Measurements from ENCODE around the gene JADE1. TPM values are rescaled to one million over a fixed set of nuclear protein-coding genes. Genes with fewer than 3 reads are reported as not detected.

Gene JADE1
- total and polyA plus RNA-seq, 2 of the 4 experiments (the other 2 are of a cell fraction) = 13.8 to 32.6 TPM

- Histone ChIP-seq H4K5ac (ENCODE audit: low read depth, low read length) (no peak overlapping the region), H3K4me1 (ENCODE audit: control insufficient read depth, insufficient read depth, low read length) (peaks cover 17% of the 10 kb centered on the region), H2AK5ac (ENCODE audit: low read depth, low read length) (no peak overlapping the region), H3K56ac (ENCODE audit: extremely low read depth, insufficient read depth, low read length) (no peak overlapping the region), H4K20me1 (ENCODE audit: insufficient read depth, low read length) (peaks cover 18% of the 10 kb centered on the region; the same call in 1 of the 2 replicates), H3K4ac (ENCODE audit: low read depth, low read length) (no peak overlapping the region), H3K14ac (replicated peaks; ENCODE audit: low read depth, low read length) (no peak overlapping the region), H2AK9ac (replicated peaks; ENCODE audit: low read depth, low read length, poor library complexity) (no peak overlapping the region), H3K79me1 (ENCODE audit: low read depth in 1 of 2, low read length in 2 of 2) (peaks cover 62 to 83% of the 10 kb centered on the region in 2 experiments), H3K27me3 (ENCODE audit: control insufficient read depth, insufficient read depth, low read length) (no peaks in the 10 kb centered on the region), H3K9me3 (ENCODE audit: control insufficient read depth, insufficient read depth, low read length) (no peaks in the 10 kb centered on the region), H3K4me3 (ENCODE audit: insufficient read depth, low read depth, low read length) (no peak overlapping the region), H3K27ac (ENCODE audit: insufficient read depth, low read length) (no peak overlapping the region), H2BK120ac (ENCODE audit: low read depth, low read length) (no peak overlapping the region), H3K18ac (ENCODE audit: low read depth, low read length) (no peak overlapping the region; the same call in 1 of the 2 replicates), H2BK15ac (ENCODE audit: low read depth, low read length) (no peak overlapping the region), H3K9ac (ENCODE audit: low read depth, low read length) (no peak overlapping the region), H3K9me1 (ENCODE audit: insufficient read depth, low read length) (peaks cover 7% of the 10 kb centered on the region), H3K4me2 (ENCODE audit: low read depth, low read length) (no peak overlapping the region), H4K8ac (ENCODE audit: low read depth in 2 of 2, low read length in 2 of 2) (peak overlapping the region in 1 of 2 experiments; percentile 4; a peak in 1 of 4 replicates), H3K36me3 (ENCODE audit: control insufficient read depth, insufficient read depth, low read length) (peaks cover 17% of the 10 kb centered on the region), H2BK20ac (ENCODE audit: low read depth, low read length) (no peak overlapping the region), H2AFZ (replicated peaks; ENCODE audit: low read length, poor library complexity) (no peak overlapping the region), H3K23ac (ENCODE audit: low read depth, low read length) (no peak overlapping the region), H4K91ac (ENCODE audit: insufficient read depth, low read depth, low read length) (no peak overlapping the region), H2BK5ac (ENCODE audit: low read depth, low read length, poor library complexity, severe bottlenecking) (no peak overlapping the region)
- intact Hi-C loops (cut with micrococcal nuclease) = no loop called here
- dilution Hi-C loops (cut with HindIII; ENCODE audit: low sequenced_read_pairs, unreplicated experiment) = no loop called here
- ATAC-seq (ENCODE audit: low read depth) (no peak), DNase-seq (no peak)
- CTCF ChIA-PET = no interaction called here
- no CpG with 5 or more reads among the region's 2 CpGs for WGBS, 2 experiments (ENCODE audit: extremely low coverage in 2 of 2, insufficient read length in 1 of 2)
- POLR2A ChIA-PET (ENCODE audit: unreplicated experiment) = no interaction called here
- in situ Hi-C loops (cut with MboI; ENCODE audit: low sequenced_read_pairs) = no loop called here
- TF ChIP-seq SMC3 (IDR thresholded peaks at IDR 0.05; ENCODE audit: low read depth, low read length) (no peak), CHD1 (IDR thresholded peaks at IDR 0.05; ENCODE audit: low read depth, low read length) (no peak), NFE2L2 (IDR thresholded peaks at IDR 0.05; ENCODE audit: low read depth, low read length) (no peak)
- no TSS peak for BruUV-seq (replicated peaks)
Observed at GRCh38 chr4:128832243-128832625, 22.7 kb downstream of the JADE1 start.
